GM19463 (cell line): Measurements from ENCODE around the gene SPATA21.
A peak's percentile ranks its signal among the peaks of the same experiment; 100 is the strongest.

Experiments
- ATAC-seq: cut with Tn5 transposase; IDR thresholded peaks from one replicate; pipeline ENCODE4 v1.9.1; 2021; ENCODE audit warnings: mild to moderate bottlenecking, moderate library complexity; ENCODE audit not compliant: unreplicated experiment

SPATA21 gene

DNA sequence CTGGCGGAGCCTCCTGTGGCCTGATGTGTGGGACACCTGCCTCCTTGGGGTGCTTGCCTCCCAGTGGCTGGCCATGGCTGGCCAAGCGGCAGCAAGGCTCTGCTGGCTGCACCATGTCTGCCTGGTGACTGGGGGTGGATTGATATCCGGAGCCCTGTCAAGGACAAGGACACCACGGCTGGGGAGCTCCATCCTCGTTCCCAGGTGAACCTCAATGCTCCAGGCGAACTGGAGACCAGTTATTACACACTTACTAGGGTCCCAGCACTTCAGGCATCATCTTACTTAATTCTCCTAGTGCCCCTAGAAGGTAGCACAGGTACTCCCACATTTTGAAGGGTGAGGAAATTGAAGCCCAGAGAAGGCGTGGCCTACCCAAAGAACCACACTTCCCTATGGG lies 15.2 kb downstream of the SPATA21 start:
- ATAC-seq: no peak

DNA sequence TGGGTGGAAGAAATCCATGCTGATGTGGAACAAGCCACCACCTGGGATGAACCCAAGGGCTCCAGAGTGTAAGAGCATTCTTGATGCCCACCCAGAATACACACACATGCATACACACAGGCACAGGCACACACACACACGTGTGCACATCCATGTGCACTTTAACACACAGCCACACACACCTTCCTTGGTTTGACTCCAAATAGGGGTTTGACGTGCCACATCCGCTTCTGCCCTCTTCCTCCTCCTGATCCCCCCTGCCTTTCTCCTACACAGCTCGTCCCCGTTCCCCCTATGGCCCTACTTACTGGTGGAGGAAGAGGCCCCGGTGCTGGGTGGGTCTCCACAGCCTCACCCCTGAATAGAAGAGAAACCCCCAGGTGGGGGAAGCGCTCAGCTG lies 16.0 kb downstream of the SPATA21 start:
- ATAC-seq: no peak

DNA sequence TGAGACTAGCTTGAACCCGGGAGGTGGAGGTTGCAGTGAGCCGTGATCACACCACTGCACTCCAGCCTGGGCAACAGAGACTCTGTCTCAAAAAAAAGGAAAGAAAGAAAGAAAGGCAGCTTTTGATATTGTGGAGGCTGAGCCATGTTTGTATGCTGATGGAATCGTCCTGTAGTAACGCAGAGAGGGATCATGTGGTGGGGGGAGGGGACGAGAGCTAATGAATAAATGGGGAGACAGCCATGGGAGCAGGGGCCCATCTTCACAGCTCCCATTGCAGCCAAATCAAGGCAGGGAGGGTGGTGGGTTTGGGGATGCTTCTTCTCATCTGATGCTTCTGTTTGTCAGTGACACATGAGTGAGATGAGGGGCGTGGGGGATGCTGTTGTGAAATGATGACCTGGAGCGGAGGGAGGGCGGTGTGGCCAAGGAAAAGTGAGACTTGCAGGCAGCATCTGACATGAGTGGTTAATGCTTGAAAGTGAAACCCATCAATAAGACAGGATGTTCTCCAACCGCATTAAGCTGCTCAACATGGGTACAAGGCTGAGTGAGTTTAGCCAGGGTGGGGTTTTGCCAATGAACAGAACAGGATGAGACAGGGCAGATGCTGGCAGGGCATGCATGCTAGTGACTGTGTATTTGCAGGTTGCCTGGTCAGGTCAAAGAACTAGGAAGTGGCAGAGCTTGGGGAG lies 16.7 kb downstream of the SPATA21 start:
- ATAC-seq: peak; percentile 81

DNA sequence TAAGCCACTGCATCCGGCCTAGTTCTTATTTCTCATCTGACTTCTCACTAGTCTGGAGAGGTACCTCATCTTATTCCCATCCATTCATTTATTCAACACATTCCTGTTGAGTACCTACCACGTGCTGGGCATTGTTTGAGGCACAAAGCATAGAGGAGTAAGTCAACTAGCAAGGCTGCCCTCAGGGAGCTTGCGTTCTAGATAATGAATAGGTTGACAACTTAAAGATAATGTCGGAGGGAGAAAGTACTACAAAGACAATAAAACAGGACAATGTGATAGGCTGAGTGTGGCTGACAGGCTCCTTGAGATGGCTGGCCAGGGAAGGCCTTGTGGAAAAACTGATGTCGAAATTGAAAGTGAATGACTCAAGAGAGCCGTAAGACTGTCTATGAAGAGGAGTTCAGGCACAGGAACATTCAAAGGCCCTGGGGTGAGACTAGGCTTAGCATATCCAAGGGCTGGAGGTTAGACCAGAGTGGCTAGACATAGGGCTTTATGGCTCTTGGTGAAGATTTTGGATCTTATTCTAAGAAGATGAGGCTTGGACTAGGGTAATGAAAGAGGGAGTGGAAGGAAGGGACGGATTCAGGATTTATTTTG lies 18.3 kb downstream of the SPATA21 start:
- ATAC-seq: no peak

DNA sequence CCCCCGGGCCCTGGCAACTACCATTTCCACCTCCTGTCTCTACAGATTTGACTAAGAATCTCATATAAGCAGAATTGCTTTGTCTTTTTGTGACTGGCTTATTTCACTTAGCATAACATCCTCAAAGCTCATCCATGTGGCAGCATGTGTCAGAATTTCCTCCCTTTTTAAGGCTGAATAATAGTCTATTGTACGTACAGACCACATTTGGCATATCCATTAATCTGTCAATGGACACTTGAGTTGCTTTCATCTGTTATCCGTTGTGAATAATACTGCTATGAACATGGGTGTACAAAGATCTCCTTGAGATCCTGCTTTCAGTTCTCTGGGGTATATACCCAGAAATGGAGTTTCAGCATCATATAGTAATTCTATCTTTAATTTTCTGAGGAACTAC lies 24.0 kb downstream of the SPATA21 start:
- no peak for ATAC-seq

DNA sequence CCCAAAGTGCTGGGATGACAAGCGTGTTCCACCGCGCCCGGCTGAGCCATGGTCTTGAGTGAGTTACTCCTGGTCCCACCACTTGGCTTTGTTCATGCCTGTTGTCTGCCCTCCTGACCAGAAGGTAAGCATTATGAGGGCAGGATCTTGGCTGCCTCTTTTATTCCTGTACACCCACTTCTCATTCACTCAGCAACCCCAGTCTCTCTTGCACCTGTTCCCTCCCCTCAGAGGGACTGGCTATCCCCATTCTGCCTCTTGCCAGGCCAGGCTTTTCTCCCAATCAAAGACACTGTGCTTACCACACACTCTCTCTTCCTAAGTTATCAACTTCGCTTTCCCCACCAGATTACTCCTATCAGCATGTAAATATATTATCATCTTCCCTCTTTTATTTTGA lies 26.4 kb downstream of the SPATA21 start:
- no peak for ATAC-seq

DNA sequence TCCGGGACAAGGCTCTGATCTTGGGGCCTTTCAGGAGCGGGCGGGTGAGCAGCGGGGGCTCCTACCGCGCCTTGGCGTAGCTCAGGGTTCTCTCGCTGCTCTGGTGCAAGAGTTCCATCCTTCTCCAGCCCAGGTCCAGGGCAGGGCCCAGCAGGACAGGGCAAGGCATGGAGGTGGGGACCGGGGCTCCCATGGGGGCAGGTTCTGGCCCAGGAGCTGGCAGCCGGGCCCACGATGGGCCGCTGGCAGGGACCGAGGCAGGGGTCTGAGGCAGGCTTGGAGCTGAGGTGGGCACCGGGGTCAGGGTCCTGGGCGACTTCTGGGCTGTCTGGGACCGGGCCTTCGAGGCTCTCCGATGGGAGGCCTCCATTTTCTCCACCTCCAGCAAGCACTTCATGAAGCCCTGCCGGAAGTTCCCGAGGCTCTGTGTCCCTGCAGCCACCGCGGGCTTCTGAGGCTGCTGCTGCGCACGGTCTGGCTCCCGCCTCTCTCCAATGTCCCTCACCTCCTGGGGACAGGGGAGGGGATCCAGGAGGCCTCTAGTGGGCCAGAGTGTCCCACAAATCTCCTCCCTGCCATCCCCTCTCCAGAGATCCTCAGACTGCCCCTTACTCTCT lies 27.6 kb downstream of the SPATA21 start:
- ATAC-seq: no peak

DNA sequence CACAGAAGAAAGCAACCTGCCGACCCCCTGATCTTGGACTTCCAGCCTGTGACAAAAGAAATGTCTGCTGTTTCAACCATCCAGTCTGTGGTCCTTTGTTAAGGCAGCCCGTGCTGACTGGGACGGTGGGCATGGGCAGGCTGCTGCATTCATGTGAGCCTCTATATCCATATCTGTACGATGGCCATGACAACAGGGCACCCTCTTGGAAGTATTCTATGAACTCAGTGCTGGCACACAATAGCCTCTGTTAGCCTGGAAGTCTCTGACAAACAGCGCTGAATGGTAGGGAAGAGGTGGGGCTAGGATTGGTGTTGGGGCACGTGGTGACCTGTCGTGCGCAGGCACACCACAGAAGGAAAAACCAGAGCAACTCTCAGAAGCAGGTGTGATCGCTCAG lies 30.4 kb downstream of the SPATA21 start:
- no peak for ATAC-seq

DNA sequence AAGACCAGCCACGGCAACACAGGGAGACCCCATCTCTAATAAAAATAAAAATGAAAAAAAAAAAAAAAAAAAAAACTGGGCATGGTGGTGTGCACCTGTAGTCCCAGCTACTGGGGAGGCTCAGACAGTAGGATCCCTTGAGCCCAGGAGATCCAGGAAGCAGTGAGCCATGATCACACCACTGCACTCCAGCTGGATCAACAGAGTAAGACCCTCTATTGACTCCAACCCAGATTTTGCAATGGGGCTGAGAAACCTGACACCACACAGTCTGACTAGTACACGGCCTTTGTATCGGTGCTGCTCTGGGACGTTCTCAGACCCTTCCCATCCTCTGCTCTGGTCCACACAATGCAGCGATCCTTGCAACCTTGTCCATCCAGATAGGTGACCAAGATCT lies 31.8 kb downstream of the SPATA21 start:
- no peak for ATAC-seq

DNA sequence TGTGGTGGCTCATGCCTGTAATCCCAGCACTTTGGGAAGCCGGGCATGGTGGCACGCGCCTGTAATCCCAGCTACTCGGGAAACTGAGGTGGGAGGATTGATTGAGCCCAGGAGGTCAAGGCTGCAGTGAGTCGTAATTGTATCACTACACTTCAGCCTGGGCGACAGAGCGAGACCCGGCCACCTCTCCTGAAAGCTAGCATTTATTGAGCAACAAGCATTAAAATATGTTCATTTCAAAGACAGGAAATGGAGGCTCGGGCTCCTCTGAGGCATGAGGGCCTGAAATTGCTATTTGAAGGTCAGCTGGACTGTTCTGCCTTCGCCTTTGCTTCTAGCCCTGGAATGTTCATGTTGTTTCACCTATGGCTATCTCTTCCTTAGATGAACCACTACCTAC lies 34.5 kb downstream of the SPATA21 start:
- ATAC-seq: no peak

DNA sequence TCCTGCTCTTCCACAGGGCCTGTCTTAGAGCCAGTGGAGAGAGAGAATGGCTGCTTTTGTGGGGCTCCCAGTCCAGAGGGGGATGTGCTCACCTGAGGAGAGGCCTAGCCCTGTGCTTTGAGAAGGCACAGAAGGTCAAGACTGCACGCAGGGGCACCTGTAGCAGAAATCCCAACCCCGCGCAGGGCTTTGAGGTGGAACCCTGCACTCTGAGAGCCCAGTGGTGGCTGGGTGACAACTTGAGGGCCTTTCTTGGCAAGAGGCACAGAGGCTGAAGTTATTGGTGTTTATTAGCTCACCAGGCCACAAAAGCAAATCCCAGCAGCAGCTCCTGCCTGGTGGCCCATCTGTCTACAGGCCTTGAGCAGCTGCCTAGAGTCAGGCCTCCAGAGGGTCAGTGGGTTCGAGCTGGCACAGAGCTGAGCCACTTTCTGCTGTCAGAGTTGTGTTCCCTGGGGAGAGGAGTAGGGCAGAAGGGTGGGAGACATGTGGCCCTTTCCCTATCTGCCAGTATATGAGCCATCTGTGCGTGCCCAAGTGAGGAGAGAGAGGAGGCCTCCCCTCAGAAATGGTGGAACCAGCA lies 38.8 kb downstream of the SPATA21 start:
- no peak for ATAC-seq

DNA sequence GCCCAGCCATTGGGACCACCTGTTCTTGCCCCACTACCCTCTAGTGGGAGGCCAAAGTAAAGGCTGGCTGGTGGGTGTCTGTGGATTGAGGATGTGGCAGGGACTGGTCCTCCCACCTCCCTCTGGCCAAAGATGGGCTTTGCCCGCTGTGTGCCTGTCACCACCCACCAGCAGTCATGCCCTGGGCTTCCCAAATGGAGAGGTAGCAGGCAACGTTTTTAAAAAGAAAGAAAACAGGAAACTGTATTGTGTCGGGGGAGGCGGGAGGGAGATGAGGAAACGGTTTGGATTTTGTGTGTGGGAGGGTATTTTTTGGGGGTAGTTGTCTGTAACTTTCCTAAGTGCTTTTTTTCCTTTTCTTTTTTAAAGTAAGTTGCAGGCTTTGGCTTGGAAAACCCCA lies 40.1 kb downstream of the SPATA21 start:
- ATAC-seq: no peak

DNA sequence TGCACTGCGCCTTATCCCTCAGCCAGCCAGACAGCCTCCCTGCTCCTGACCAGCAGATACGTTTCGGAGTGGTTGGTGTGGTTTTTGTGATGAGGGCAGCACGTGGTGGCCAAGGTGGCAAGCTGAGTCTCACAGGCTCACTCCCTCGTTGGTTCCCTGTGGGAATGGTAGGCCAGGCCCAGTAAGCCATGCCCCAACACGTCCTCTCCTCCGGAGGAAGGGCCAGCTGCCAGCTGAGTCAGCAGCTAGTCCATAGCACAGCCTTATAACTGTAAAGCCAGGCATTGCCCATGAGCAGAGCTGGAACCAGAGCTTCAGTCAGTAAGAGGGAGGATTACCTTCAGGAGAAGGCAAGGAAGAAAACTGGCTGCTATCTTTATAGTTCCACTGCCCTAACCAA lies 40.6 kb downstream of the SPATA21 start:
- ATAC-seq: no peak

DNA sequence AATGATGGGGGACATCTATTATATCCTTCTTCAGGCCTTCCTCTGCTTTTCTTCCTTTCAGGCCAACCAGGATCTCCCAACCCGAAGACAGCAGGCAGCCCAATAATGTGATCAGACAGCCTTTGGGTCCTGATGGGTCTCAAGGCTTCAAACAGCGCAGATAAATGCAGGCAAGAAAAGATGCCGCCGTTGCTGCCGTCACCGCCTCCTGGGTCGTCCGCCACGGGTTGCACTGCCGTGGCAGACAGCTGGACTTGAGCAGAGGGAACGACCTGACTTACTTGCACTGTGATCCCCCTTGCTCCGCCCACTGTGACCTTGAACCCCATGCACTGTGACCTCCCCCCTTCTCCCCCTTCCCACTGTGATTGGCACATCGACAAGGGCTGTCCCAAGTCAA lies 42.2 kb downstream of the SPATA21 start:
- no peak for ATAC-seq

DNA sequence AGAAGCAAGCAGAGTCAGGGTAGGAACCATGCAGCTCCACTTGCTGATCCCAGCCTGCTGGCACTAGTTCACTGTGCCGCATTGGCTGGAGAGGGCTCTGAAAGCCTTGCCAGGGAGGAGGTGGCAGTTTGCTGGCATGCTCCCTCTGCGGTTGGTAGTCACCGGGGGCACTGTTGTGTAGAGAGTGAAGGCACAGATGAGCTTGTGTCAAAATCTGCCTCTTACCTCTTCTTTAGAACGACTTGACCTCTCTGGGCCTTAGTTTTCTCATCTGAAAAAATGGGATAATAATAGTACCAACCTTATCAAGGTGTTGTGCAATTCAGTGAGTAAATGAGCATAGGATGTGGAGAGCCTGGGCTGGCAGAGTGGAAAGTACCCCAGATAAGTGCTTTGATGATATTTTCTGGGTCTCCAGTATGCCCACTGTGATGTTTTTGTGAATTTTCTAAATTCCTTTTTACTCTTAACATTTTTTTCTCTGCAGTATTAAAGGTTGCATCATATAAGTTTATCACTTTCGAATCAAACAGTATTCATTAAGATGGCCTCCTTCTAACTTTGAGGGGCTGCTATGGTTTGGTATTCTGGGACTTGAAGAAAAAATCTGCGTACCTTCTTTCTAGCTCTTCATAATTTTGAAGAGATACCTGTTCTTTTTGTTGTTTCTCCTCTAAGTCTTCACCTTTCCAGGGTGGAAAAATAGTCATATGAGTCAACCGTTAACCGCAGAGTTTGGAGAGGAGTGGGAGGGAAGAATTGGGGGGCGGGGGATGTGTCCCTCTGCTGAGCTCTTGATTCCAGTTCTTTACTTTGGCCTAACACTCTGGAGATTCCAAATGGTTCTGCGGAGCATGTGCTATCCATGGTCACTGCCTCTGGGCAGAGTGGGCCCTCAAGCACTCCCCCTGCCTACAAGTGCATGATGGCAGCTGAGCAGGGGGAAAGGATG lies 43.4 kb downstream of the SPATA21 start:
- no peak for ATAC-seq

DNA sequence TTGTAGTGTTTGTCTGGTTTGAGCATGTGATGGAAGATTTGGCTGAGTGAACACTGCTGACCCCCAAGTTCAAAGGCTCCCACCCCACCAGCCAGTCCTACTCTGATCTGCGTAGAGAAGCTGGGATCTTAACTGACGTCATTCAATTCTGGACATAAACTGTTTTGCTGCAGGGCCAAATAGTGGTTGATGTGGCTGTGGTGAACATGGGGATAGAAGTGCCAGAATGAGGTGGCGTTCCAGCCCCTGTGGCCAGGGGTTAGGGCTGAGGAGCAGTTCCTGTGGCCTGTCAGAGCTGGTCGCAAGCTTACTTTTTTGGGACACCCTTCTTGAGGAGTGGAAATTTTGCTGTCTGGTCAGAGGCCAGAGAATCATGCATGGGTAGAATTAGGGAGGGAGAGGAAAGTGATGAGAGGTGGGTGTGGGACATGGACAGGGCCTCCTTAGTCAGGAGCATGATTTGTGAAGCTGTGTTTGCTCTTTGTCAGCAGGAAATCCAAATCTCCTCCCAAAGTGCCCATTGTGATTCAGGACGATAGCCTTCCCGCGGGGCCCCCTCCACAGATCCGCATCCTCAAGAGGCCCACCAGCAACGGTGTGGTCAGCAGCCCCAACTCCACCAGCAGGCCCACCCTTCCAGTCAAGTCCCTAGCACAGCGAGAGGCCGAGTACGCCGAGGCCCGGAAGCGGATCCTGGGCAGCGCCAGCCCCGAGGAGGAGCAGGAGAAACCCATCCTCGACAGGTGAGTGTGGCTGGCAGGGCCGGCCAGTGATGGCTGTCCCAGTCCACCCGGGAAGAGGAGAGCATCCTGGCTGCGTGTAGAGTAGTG lies 44.3 kb downstream of the SPATA21 start:
- ATAC-seq: no peak

DNA sequence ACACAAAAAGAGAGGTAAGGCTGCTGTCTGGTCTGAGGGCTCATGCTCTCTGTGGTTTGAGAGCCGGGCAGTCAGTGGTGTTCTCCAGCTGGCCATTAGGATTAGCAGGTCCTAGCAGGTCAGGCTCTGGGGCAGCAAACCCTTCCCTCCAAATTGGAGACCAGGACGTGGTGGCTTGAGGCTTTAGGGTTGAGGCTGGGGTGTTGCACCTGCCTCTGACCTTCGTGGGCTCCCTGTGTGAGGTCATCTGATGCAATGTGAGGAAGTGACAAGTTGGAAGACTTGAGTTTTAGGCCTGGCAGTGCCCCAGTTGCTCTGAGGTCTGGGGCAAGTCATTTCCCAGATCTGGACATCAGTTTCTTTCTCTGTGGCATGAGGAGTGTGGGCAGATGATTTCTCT lies 45.8 kb downstream of the SPATA21 start:
- no peak for ATAC-seq

DNA sequence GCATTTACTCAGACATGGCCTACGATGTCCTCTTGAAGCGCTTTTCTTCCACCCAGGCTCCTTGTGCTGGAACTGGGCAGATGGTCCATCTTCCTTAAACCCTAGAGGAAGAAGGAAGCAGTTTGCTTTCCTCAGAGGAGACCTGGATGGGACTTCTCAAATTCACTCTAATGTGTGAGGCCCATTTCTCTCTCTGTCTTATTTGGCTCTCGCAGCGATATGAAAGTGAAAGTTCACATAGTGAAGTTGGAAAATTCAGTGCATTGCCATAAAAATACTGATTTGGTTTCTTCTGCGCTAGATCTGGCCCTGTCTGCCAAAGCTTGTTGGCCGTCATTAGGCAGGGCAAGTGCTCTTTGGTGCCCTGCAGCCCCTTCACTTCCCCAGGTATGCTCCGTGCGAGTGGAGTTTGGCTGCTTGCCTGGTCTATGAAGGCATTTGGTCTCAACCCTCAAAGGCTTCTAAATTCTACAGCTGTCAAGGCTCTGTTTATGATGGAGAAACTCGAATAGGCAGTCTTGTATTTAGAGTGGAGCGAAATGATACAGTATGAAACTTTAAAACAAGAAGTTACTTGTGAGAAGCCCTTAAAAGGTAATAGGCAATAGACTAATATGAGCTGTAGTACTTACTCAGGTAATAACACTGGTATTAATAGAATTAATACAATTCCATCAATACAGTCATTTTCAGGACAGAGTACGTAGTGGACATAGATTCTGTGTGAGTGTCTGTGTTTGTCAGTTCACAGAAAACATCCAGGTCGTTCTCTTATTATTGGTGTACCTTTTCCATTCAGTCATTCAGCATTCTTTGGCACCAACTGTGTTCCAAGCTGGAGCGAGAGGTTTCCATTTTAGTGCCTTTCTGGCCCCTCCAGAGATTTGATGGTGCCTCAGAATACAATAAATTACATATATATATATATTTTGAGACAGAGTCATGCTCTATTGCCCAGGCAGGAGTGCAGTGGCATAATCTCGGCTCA lies 49.7 kb downstream of the SPATA21 start:
- no peak for ATAC-seq
